ENCODE data around the gene PIGA. TPM values are rescaled to one million over a fixed set of nuclear protein-coding genes. Genes with fewer than 3 reads are reported as not detected.

Gene PIGA
- total RNA-seq, 1 donor, result 8.7 TPM

GRCh38 chrX:15334561-15334960, 762 bp downstream of the PIGA start:
- no peaks in the 10 kb centered on the region for H3K4me1 ChIP-seq (ENCODE audit: insufficient read depth, low read length)
- no peaks in the 10 kb centered on the region for H3K36me3 ChIP-seq (ENCODE audit: insufficient read depth, low read length)
- H3K4me3 ChIP-seq (ENCODE audit: insufficient read depth, low read length), result peak overlapping the region; percentile 77
- H3K27ac ChIP-seq (ENCODE audit: low read depth, low read length), result peak overlapping the region; percentile 81
- peaks cover 13% of the 10 kb centered on the region for H3K79me2 ChIP-seq (ENCODE audit: insufficient read depth, low read length)
- peaks cover 6% of the 10 kb centered on the region for H3K27me3 ChIP-seq (ENCODE audit: insufficient read depth, low read length)
- no peak for DNase-seq (ENCODE audit: insufficient read length, low spot score, missing footprints)
- H2AFZ ChIP-seq (ENCODE audit: low read length), result peak overlapping the region; percentile 67
- H3K9me3 ChIP-seq (ENCODE audit: low read depth, low read length), result no peaks in the 10 kb centered on the region
- no peaks in the 10 kb centered on the region for H4K20me1 ChIP-seq (ENCODE audit: insufficient read depth, low read length)
- TF ChIP-seq CTCF (IDR thresholded peaks at IDR 0.05; ENCODE audit: extremely low read depth, low read depth, low read length), result no peak
- peak overlapping the region; percentile 86 for H3K4me2 ChIP-seq (ENCODE audit: insufficient read depth, low read length)

GRCh38 chrX:15328821-15329220, 6.5 kb downstream of the PIGA start:
- H3K4me3 ChIP-seq (ENCODE audit: insufficient read depth, low read length), result no peak overlapping the region
- no peak for DNase-seq (ENCODE audit: insufficient read length, low spot score, missing footprints)
- H3K36me3 ChIP-seq (ENCODE audit: insufficient read depth, low read length), result no peaks in the 10 kb centered on the region
- no peak overlapping the region for H2AFZ ChIP-seq (ENCODE audit: low read length)
- no peaks in the 10 kb centered on the region for H3K27me3 ChIP-seq (ENCODE audit: insufficient read depth, low read length)
- no peaks in the 10 kb centered on the region for H4K20me1 ChIP-seq (ENCODE audit: insufficient read depth, low read length)
- H3K9me3 ChIP-seq (ENCODE audit: low read depth, low read length), result no peaks in the 10 kb centered on the region
- no peak for TF ChIP-seq CTCF (IDR thresholded peaks at IDR 0.05; ENCODE audit: extremely low read depth, low read depth, low read length)
- no peaks in the 10 kb centered on the region for H3K4me1 ChIP-seq (ENCODE audit: insufficient read depth, low read length)
- peaks cover 11% of the 10 kb centered on the region for H3K79me2 ChIP-seq (ENCODE audit: insufficient read depth, low read length)
- H3K27ac ChIP-seq (ENCODE audit: low read depth, low read length), result no peak overlapping the region
- no peak overlapping the region for H3K4me2 ChIP-seq (ENCODE audit: insufficient read depth, low read length)

- TF ChIP-seq CTCF (IDR thresholded peaks at IDR 0.05; ENCODE audit: extremely low read depth, low read depth, low read length), result no peak
- Histone ChIP-seq H3K27ac (ENCODE audit: low read depth, low read length) (no peak overlapping the region), H3K4me1 (ENCODE audit: insufficient read depth, low read length) (no peaks in the 10 kb centered on the region), H2AFZ (ENCODE audit: low read length) (no peak overlapping the region), H3K9me3 (ENCODE audit: low read depth, low read length) (no peaks in the 10 kb centered on the region), H3K27me3 (ENCODE audit: insufficient read depth, low read length) (no peaks in the 10 kb centered on the region), H4K20me1 (ENCODE audit: insufficient read depth, low read length) (no peaks in the 10 kb centered on the region), H3K4me2 (ENCODE audit: insufficient read depth, low read length) (no peak overlapping the region), H3K36me3 (ENCODE audit: insufficient read depth, low read length) (no peaks in the 10 kb centered on the region), H3K4me3 (ENCODE audit: insufficient read depth, low read length) (no peak overlapping the region), H3K79me2 (ENCODE audit: insufficient read depth, low read length) (peaks cover 6% of the 10 kb centered on the region)
- no peak for DNase-seq (ENCODE audit: insufficient read length, low spot score, missing footprints)
These were observed 7.2 kb downstream of the PIGA start for GRCh38 chrX:15328131-15328530.

GRCh38 chrX:15322472-15322871, 12.9 kb downstream of the PIGA start:
- H2AFZ ChIP-seq (ENCODE audit: low read length), result no peak overlapping the region
- no peak for DNase-seq (ENCODE audit: insufficient read length, low spot score, missing footprints)
- no peak overlapping the region for H3K4me2 ChIP-seq (ENCODE audit: insufficient read depth, low read length)
- H3K4me3 ChIP-seq (ENCODE audit: insufficient read depth, low read length), result no peak overlapping the region
- no peaks in the 10 kb centered on the region for H3K27me3 ChIP-seq (ENCODE audit: insufficient read depth, low read length)
- H3K79me2 ChIP-seq (ENCODE audit: insufficient read depth, low read length), result no peaks in the 10 kb centered on the region
- no peaks in the 10 kb centered on the region for H3K9me3 ChIP-seq (ENCODE audit: low read depth, low read length)
- H3K36me3 ChIP-seq (ENCODE audit: insufficient read depth, low read length), result no peaks in the 10 kb centered on the region
- H4K20me1 ChIP-seq (ENCODE audit: insufficient read depth, low read length), result no peaks in the 10 kb centered on the region
- no peaks in the 10 kb centered on the region for H3K4me1 ChIP-seq (ENCODE audit: insufficient read depth, low read length)
- no peak for TF ChIP-seq CTCF (IDR thresholded peaks at IDR 0.05; ENCODE audit: extremely low read depth, low read depth, low read length)
- H3K27ac ChIP-seq (ENCODE audit: low read depth, low read length), result no peak overlapping the region

Measured in osteoblast (primary cell).